Germinal center (tissue), 1 donor: Measurements from ENCODE around the gene OLIG1.

Source experiments
- DNase-seq: peaks from one replicate; pipeline ENCODE4 v3.0.0; 2012; ENCODE audit warnings: mixed read lengths, low spot score

Gene OLIG1

GRCh38 chr21:33101300-33101911 is 31.5 kb downstream of the OLIG1 start:
- DNase-seq, result no peak

- no peak for DNase-seq
These were observed 35.1 kb downstream of the OLIG1 start for GRCh38 chr21:33105088-33105487.

- DNase-seq, result no peak
These were observed 38.3 kb downstream of the OLIG1 start for GRCh38 chr21:33108228-33108627.

- DNase-seq, result no peak
These were observed 39.8 kb downstream of the OLIG1 start for GRCh38 chr21:33109574-33110339.

GRCh38 chr21:33110340-33110715 is 40.4 kb downstream of the OLIG1 start:
- DNase-seq, result no peak

- no peak for DNase-seq
These were observed 41.6 kb downstream of the OLIG1 start for GRCh38 chr21:33111577-33111976.

GRCh38 chr21:33112151-33112550 is 42.2 kb downstream of the OLIG1 start:
- no peak for DNase-seq

- no peak for DNase-seq
These were observed 42.7 kb downstream of the OLIG1 start for GRCh38 chr21:33112681-33113080.

GRCh38 chr21:33113131-33113530 is 43.2 kb downstream of the OLIG1 start:
- DNase-seq, result no peak

GRCh38 chr21:33114276-33114675 is 44.3 kb downstream of the OLIG1 start:
- no peak for DNase-seq

- no peak for DNase-seq
These were observed 45.9 kb downstream of the OLIG1 start for GRCh38 chr21:33115631-33116510.

- no peak for DNase-seq
These were observed 46.7 kb downstream of the OLIG1 start for GRCh38 chr21:33116676-33117075.

- no peak for DNase-seq
These were observed 47.4 kb downstream of the OLIG1 start for GRCh38 chr21:33117101-33117888.
